Stimulated activated CD4-positive, alpha-beta T cell treated with anti-CD3 and anti-CD28 coated beads, Interleukin-1b, Interleukin-23, amount 100 ng/mL, for 1 hour (primary cell): ENCODE data around the gene MIS18A.

Experiments used
- DNase-seq, 2 donors: peaks; one replicate each; pipeline ENCODE4 v3.0.0-alpha.2; 2020; ENCODE audit warnings: low read depth in 2 of 2

MIS18A gene

GRCh38 chr21:32278518-32279376, at the start of gene MIS18A:
Gene MIS18A (minus strand): TSS chr21:32279049. CDS start chr21:32279014, 35 bp downstream.
- peak; percentile 95 to 97 for DNase-seq

DNA sequence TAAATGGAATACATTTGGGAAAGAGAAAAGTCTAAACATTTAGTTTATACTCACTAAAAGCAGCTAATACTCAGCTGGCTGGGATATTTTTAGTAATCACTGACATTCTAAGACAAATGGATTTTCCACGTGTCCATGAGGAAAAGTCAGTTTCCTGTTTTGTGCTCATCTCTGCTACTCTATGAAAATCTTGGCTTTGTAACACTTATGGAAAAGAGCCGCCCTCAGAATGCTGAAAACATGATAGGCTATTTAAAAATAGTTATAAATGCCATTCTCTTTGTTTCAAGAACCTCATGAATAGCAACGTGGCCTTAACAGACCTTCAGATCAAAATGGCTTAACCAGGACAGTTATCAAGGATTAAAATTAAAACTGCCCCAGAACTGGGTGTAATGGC, 49.7 kb upstream of the MIS18A start:
- no peak for DNase-seq

DNA sequence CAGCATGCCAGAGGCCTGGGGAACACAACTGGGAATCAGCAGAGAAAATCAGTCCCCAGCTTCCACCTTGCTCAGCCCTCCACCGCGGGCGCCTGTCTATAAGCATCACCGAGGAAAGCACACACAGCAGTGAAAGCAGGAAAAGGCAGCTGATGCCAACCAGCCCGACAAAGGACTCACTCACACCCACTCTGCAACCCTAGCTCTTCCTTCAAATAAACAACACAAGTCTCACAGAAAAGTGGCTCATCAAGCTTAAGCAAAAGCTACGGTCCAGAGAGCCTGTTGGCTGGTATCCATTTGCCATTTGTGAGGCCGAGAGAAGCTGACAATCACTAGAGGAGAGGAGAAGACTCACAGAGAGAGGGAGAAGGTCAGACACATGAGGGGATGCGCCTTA, 46.9 kb upstream of the MIS18A start:
- DNase-seq = no peak

- DNase-seq = no peak
Measured at GRCh38 chr21:32322676-32323075, 43.8 kb upstream of the MIS18A start.

DNA sequence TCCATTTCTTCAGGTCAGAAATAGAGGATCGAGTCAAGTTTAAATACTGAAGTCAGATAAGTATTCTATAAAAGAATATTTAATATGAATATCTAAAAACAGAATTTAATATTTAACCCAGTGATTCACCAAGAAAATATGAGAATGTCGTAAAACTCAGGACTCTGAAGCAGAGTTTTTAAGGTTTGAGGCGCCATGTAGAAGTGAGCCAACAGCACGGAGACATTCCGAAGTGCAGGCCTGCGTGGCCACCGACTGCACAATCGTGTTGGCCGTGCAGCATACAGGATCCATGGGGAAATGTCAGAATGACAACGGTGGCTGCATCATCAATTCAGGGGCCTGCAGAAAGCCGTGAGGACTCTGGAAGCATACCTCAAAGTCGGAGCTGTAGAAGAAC, 43.3 kb upstream of the MIS18A start:
- DNase-seq = no peak

- no peak for DNase-seq
Measured at GRCh38 chr21:32321480-32321879, 42.6 kb upstream of the MIS18A start.

DNA sequence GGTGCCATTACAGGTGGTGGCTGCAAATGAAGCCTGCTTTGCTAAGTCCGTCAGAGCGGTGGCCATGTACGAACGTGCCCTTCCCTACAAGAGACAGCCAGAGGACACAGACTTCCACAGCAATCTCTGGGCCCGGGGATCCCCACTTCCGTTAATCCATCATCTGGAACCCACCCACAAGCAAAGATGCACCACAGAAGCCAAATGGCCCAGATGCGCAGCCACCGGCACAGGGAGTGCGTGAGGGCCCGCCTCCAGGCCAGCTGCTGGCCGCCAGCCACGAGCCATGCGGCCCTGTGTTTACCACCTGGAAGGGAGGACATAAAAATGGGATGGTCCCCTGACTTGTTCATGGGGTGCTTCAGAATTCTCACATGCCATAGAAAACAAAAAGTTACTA, 41.9 kb upstream of the MIS18A start:
- DNase-seq = no peak

DNA sequence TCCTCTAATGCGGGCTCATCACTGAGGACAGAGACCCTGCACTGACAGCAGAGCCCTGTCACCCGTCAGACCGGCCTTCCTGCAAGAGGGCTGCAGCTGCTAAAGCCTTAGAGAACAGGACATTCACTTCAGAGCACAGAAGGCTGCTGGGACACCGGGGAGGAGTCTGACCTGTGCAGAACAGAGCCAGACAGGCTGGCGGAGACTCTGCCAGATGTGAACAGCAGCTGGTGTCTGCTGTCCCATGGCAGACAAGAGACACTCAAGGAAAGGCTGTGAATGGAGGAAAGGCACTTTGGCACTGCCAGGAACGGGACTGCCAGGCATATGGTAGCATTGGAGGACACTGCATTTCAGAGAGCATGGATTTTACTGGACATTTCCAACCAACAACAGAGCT, 41.2 kb upstream of the MIS18A start:
- no peak for DNase-seq

- no peak for DNase-seq
Measured at GRCh38 chr21:32319012-32319411, 40.2 kb upstream of the MIS18A start.

GRCh38 chr21:32317726-32318125, 38.9 kb upstream of the MIS18A start:
- DNase-seq = no peak

DNA sequence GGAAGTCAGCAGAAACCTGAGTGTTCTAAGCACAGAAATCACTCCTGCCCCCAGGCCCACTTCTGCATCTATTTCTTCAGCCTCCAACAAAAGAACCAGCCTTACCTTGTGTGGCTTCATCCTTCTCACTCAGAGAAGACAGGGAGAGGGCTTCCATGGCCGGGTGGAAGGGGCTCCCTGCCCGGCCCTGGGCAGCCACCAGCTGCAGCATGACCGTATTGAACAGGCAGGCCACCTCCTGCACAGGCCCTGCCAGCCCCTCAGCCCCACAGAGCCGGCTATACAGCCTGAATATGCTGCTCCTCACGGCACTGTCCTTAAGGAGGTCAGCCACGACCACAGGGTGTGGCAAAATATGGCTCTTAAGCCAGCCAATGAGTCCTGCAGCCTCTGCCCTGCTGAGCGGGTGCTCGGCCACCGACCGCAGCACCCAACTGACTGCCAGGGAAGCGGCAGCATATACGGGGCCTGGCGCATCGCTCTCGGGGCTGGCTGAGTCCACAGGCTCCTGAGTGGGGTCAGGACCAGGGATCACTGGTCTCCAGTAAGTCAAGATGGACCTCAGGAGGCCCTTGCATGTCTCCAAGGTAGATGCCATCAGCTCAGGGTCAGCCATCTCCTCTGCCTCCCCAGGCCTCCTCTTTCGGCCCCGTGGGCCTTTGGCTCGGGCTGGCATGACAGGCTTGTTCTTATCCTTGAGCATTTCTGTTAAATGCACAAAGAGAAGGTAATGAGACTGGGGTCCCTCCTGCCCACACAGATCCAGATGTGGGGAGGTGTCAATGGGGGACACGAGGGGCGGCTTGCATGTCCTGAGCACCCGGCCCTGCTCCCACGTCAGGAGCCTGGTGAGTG, 37.7 kb upstream of the MIS18A start:
- DNase-seq = no peak

GRCh38 chr21:32315511-32316281, 36.8 kb upstream of the MIS18A start:
- no peak for DNase-seq

GRCh38 chr21:32314806-32315205, 36.0 kb upstream of the MIS18A start:
- no peak for DNase-seq

GRCh38 chr21:32312976-32313375, 34.1 kb upstream of the MIS18A start:
- no peak for DNase-seq

- DNase-seq = no peak
Measured at GRCh38 chr21:32312326-32312725, 33.5 kb upstream of the MIS18A start.

GRCh38 chr21:32311621-32312020, 32.8 kb upstream of the MIS18A start:
- no peak for DNase-seq

- DNase-seq = peak in 1 of 2 donors; percentile 2
Measured at GRCh38 chr21:32310976-32311375, 32.1 kb upstream of the MIS18A start.

DNA sequence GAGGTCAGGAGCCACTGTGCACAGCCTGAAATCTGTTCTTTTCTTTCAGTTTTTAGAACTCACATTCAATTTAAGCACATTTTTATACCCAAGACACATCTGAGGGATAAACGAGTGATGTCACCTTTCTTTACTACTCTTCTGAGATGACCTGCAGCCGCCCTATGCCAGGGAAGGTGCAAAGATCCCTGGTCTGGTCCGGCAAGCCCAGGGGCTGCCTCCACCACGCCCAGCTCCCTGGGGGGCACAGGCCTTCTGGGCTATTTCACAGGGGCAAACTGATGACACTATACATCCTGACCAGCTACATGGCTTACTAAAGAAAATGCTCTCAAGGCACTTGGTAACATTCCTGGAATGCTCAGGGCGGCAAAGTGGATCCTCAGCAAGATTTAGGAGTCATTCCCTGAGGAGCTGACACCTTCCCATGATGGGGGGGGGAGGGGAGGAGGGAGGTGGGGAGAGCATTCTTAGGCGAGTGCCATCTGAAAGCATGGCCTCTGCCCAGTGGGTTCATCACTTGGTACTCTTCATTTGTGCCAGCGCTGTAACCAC, 31.1 kb upstream of the MIS18A start:
- no peak for DNase-seq

- no peak for DNase-seq
Measured at GRCh38 chr21:32308696-32309095, 29.8 kb upstream of the MIS18A start.

- no peak for DNase-seq
Measured at GRCh38 chr21:32307706-32308105, 28.9 kb upstream of the MIS18A start.

GRCh38 chr21:32306021-32306780, 27.4 kb upstream of the MIS18A start:
- DNase-seq = no peak
